K562 (cell line): ENCODE results near the gene TRPV5. TPM values are rescaled to one million over a fixed set of nuclear protein-coding genes. Genes with fewer than 3 reads are reported as not detected.

Experiments used
- ATAC-seq: fragments of 200-7000 bp; cut with Tn5 transposase; 3 replicates; pipeline ENCODE4 v1.9.1; 2020; ENCODE audit warnings: moderate library complexity
- BruUV-seq: library from RNA; stranded (reverse); fragments of 400-500 nt; replicated peaks from 2 replicates; lab custom pipeline; 2021; lab: Mats Ljungman, UMichigan
- CTCF ChIA-PET: fragments of 300-600 bp; formaldehyde crosslinking; extraction: SDS; loops from one replicate; lab custom pipeline; 2021; ENCODE audit warnings: low intra/inter-chr PET ratio; lab: Yijun Ruan, JAX
- POLR2A ChIA-PET: fragments of 300-600, 350-650 bp; sonication (Branson Sonifier 250); formaldehyde crosslinking; extraction: SDS; loops from one replicate; lab custom pipeline; 2021; ENCODE audit warnings: antibody characterized with exemption, inconsistent platforms; lab: Yijun Ruan, JAX
- DNase-seq, 4 experiments: peaks; one replicate each; pipeline versions ENCODE4 v3.0.0 to v3.0.0-alpha.2; 2011 to 2018; ENCODE audit warnings: low spot score in 3 of 4, mixed read lengths in 3 of 4; ENCODE audit errors: extremely low read depth in 1 of 4
- FAIRE-seq: peaks from 2 replicates; lab custom pipeline; 2011; peaks lifted over from hg19 to GRCh38; lab: Jason Lieb, UNC
- H2AFZ ChIP-seq: 2 replicates; pipeline ENCODE4 v1.6.0; 2011; ENCODE audit warnings: low read depth, low read length, control low read depth, inconsistent platforms
- H3K27ac ChIP-seq: fragments of 200-600 bp; 3 replicates; pipeline ENCODE4 v1.8.0; 2011; ENCODE audit warnings: low read depth, mild to moderate bottlenecking, control low read depth, inconsistent platforms, low read length, moderate library complexity, mixed read lengths; ENCODE audit errors: extremely low read depth
- H3K27me3 ChIP-seq, 2 experiments: fragments of 300-600 bp in 1 of 2; 2 replicates in 1 of 2; 3 replicates in 1 of 2; pipeline versions ENCODE4 v1.6.0 to v1.8.0; 2011; ENCODE audit warnings: inconsistent platforms in 2 of 2, low read length in 2 of 2, mild to moderate bottlenecking in 1 of 2, mixed read lengths in 1 of 2, moderate library complexity in 1 of 2; ENCODE audit not compliant: control insufficient read depth in 2 of 2, insufficient read depth in 2 of 2
- H3K36me3 ChIP-seq: fragments of 300-600 bp; 3 replicates; pipeline ENCODE4 v1.8.0; 2011; ENCODE audit warnings: mild to moderate bottlenecking, low read length, inconsistent platforms; ENCODE audit not compliant: control insufficient read depth, insufficient read depth
- H3K4me1 ChIP-seq, 2 experiments: fragments of 200-600 bp in 1 of 2; replicated peaks in 1 of 2; 2 replicates in 1 of 2; 3 replicates in 1 of 2; pipeline versions ENCODE4 v1.5.1 to v1.8.0; 2011; ENCODE audit warnings: inconsistent platforms in 2 of 2, low read length in 2 of 2, mild to moderate bottlenecking in 1 of 2, mixed read lengths in 1 of 2, moderate library complexity in 1 of 2; ENCODE audit not compliant: control insufficient read depth in 2 of 2, insufficient read depth in 2 of 2
- H3K4me2 ChIP-seq: 2 replicates; pipeline ENCODE4 v1.6.1; 2011; ENCODE audit warnings: low read length, control low read depth, inconsistent platforms, mixed read lengths; ENCODE audit not compliant: insufficient read depth
- H3K4me3 ChIP-seq: fragments of 200-600 bp; sonication (generic), shearing (Covaris generic); 2 replicates; pipeline ENCODE4 v1.5.1; 2016; ENCODE audit warnings: control low read depth, inconsistent platforms
- H3K79me2 ChIP-seq: fragments of 200-600 bp; 3 replicates; pipeline ENCODE4 v1.8.0; 2011; ENCODE audit warnings: low read length, inconsistent platforms; ENCODE audit not compliant: control insufficient read depth, insufficient read depth
- H3K9ac ChIP-seq, 2 experiments: 2 replicates each; pipeline versions ENCODE4 v1.6.0 to v1.6.1; 2011; ENCODE audit warnings: low read depth in 2 of 2, low read length in 2 of 2, control low read depth in 1 of 2, inconsistent platforms in 1 of 2, mild to moderate bottlenecking in 1 of 2, mixed read lengths in 1 of 2; ENCODE audit not compliant: insufficient read depth in 1 of 2
- H3K9me1 ChIP-seq: one replicate; pipeline ENCODE4 v1.6.0; 2011; ENCODE audit warnings: inconsistent platforms, mild to moderate bottlenecking, low read length, moderate library complexity; ENCODE audit not compliant: control insufficient read depth, insufficient read depth
- H3K9me3 ChIP-seq: replicated peaks from 2 replicates; pipeline ENCODE4 v1.5.1; 2011; ENCODE audit warnings: low read depth, low read length, inconsistent platforms; ENCODE audit not compliant: control insufficient read depth, insufficient read depth
- H4K20me1 ChIP-seq: replicated peaks from 2 replicates; pipeline ENCODE4 v1.6.1; 2011; ENCODE audit warnings: low read length, inconsistent platforms, mixed read lengths; ENCODE audit not compliant: control insufficient read depth, insufficient read depth
- ZC3H8 ChIP-seq: fragments of 450-650 bp; IDR thresholded peaks from 2 replicates; pipeline ENCODE4 v1.6.1; 2017
- ZNF24 ChIP-seq: fragments of 450-650 bp; IDR thresholded peaks from 2 replicates; pipeline ENCODE4 v1.6.1; 2016
- ZNF408 ChIP-seq: fragments of 250-450 bp; sonication (Bioruptor Pico); IDR thresholded peaks from 2 replicates; pipeline ENCODE4 v1.4.0; 2020; ENCODE audit warnings: low read depth, mild to moderate bottlenecking, moderate library complexity
- ZNF445 ChIP-seq: fragments of 250-450 bp; sonication (Bioruptor Pico); IDR thresholded peaks from 2 replicates; pipeline ENCODE4 v1.4.0; 2020; ENCODE audit warnings: low read depth, mild to moderate bottlenecking, moderate library complexity
- WGBS: fragments of 100-300 bp; shearing (Covaris generic); methylation state at CpG from one replicate; pipeline ENCODE4 v1.1.6; 2016; ENCODE audit warnings: low coverage, mixed read lengths; ENCODE audit not compliant: insufficient coverage; ENCODE audit errors: missing lambda C conversion rate; 5-methylcytosine and 5-hydroxymethylcytosine counted together
- in situ Hi-C: fragments of 300-500 bp; cut with MboI; formaldehyde crosslinking; loops from 4 replicates; pipeline ENCODE4 v1.15.0; 2018; ENCODE audit warnings: inconsistent platforms, mixed read lengths
- intact Hi-C: fragments of 100-400 bp; cut with micrococcal nuclease; formaldehyde crosslinking; loops from 2 replicates; pipeline ENCODE4 v1.14.2; 2022
- polyA plus RNA-seq, 8 experiments: library from polyadenylated mRNA; depleted of rRNA in 4 of 8; stranded (reverse) in 5 of 8; unstranded in 3 of 8; fragments of >200 nt; fragmentation: Nextera tagmentation in 2 of 8; fragmentation: Illumina TruSeq in 1 of 8; extraction: Ambion mirVana in 2 of 8; extraction: Trizol in 1 of 8; gene quantifications; 2 replicates each; pipeline versions ENCODE4 v1.2.1 to v1.2.3, GENCODE V29; 2011 to 2014; ENCODE audit warnings: inconsistent platforms in 1 of 8, missing spikeins in 1 of 8
- total RNA-seq, 7 experiments: library from RNA; depleted of rRNA in 6 of 7; stranded (reverse); fragments of >200 nt in 6 of 7; fragmentation: Illumina TruSeq in 2 of 7; extraction: Trizol in 2 of 7; gene quantifications; 2 replicates each; pipeline versions ENCODE4 v1.2.1 to v1.2.3, GENCODE V29; 2011 to 2021; ENCODE audit warnings: low replicate concordance in 1 of 7

TRPV5 gene
- total and polyA plus RNA-seq, 9 of the 15 experiments (the other 6 are each of a cell fraction or from before 2014, with no cell fraction given) = not detected

DNA sequence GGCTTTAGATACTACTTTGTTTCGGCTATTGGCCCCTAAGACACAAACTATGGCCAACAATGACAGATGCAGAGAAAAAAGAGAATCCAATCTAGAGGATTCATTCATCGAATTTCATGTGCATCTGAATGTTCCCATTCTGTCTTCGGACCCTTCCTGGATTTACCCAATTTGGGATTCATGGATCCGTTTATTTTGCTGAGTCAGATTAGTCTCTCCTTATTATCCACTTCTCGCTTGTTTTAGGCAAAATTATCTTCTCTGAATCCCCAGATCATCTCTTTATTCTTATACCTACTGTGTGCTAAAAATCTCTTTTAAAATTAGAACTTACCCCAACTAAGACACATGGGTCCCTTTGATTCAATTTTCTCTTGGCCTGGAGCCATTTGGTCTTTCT is 54.5 kb downstream of the TRPV5 start (continued):
- no peak for TF ChIP-seq ZNF445 (CRISPR knock-in tag)

DNA sequence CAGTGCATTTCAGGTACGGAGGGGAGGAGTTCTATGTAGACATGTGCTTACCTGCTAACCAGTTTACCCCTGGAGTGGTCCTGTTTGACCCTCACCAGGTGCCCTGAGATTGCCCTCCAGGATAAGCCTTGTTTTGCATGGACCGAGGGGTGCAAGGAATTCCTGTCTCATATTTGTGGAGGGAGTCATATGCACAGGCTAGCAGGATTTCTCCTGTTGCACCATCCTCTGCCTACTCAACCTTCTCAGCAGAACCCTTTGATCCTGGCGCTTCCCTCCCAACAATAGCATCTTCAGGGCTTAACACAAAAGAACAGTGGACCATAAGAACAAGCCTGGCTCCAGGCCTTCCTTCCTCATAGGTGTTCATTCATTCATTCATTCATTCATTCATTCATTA is 55.2 kb downstream of the TRPV5 start:
- no peaks in the 10 kb centered on the region for H3K79me2 ChIP-seq
- H3K9me1 ChIP-seq = no peaks in the 10 kb centered on the region
- ChIA-PET POLR2A (interaction anchor here (1.1 kb wide), 1 partner anchor 125 kb away, joined by 4 read pairs; no protein-coding TSS in a partner anchor), CTCF (no interaction called here)
- no peak overlapping the region for H3K4me2 ChIP-seq
- H3K27ac ChIP-seq = no peak overlapping the region
- no TSS peak for BruUV-seq
- H3K27me3 ChIP-seq = peaks cover 42 to 88% of the 10 kb centered on the region in 2 experiments
- no peaks in the 10 kb centered on the region for H4K20me1 ChIP-seq
- no peak overlapping the region for H2AFZ ChIP-seq
- no peak for TF ChIP-seq ZC3H8
- no peak for TF ChIP-seq ZNF408 (CRISPR knock-in tag)
- peak; percentile 82 for TF ChIP-seq ZNF24
- FAIRE-seq = no peak
- no peak for DNase-seq
- no peaks in the 10 kb centered on the region for H3K4me1 ChIP-seq
- no peaks in the 10 kb centered on the region for H3K36me3 ChIP-seq
- in situ Hi-C loops = loop anchor here (5.0 kb wide), 2 partner anchors 124 to 334 kb away; no protein-coding TSS in a partner anchor
- H3K9ac ChIP-seq = no peak overlapping the region
- no peaks in the 10 kb centered on the region for H3K9me3 ChIP-seq
- WGBS = 3% methylated on average over 3 of the region's 3 CpGs
- H3K4me3 ChIP-seq = no peak overlapping the region
- ATAC-seq = no peak
- intact Hi-C loops = no loop called here
